ENCODE results near the gene REP15.
"Not testable (repeated sequence)": the region's sequence is repeated elsewhere in the genome, so short reads cannot be mapped to it uniquely, and the experiment has no call there.

REP15 gene, protein sequence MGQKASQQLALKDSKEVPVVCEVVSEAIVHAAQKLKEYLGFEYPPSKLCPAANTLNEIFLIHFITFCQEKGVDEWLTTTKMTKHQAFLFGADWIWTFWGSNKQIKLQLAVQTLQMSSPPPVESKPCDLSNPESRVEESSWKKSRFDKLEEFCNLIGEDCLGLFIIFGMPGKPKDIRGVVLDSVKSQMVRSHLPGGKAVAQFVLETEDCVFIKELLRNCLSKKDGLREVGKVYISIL

DNA sequence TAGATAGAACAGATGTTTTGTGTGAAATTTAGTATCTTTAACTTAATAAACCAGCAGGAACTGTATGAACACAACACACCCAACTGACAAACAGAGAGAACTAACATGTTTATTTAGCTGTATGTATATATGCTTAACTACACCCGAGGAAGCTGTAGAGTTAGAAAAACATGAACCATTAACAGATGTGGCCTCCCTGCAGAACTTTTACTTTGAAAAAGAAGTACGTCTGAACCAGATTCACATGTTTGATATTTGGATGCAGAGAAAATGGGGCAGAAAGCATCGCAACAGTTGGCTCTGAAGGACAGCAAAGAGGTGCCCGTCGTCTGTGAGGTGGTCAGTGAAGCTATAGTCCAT, at the start of gene REP15:
Gene REP15 (plus strand): TSS at position 155 of the 360 bp plus-strand sequence. CDS start 116 bp downstream, at position 271.
- no peak for DNase-seq

DNA sequence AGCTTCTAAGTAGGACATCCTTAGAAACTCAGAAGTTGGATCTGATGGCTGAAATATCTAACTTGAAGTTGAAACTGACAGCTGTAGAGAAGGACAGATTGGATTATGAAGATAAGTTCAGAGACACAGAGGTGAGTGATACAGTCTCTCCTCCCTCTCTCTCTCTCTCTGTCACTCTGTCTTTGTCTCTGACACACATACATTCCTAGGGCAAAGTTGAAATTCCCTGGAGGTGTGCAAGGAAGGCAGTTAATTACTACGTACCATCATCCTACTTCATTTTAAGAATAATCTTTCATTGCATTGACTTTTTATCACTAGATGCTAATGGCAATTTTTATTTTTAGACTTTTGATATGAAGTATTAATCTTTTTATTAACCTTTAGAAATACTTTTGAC, 46.2 kb upstream of the REP15 start:
- no peak for DNase-seq

DNA sequence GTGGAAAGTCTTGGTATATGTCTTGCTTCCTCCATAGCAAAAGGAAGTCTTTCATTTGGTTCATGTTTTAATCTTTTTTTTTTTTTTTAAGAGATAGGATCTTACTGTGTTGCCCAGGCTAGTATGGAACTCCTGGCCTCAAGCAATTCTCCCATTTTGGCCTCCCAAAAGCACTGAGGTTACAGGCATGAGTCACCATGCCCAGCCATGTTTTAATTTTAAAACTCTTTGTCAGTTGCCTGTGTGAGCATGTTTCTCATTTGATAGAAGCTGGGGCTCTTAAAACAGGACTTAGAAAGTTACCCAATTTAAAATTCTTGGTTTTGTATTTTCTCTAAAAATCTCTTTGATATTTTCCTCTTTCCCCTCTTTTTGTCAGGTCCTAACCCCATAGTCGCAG, 45.0 kb upstream of the REP15 start:
- no peak for DNase-seq

DNA sequence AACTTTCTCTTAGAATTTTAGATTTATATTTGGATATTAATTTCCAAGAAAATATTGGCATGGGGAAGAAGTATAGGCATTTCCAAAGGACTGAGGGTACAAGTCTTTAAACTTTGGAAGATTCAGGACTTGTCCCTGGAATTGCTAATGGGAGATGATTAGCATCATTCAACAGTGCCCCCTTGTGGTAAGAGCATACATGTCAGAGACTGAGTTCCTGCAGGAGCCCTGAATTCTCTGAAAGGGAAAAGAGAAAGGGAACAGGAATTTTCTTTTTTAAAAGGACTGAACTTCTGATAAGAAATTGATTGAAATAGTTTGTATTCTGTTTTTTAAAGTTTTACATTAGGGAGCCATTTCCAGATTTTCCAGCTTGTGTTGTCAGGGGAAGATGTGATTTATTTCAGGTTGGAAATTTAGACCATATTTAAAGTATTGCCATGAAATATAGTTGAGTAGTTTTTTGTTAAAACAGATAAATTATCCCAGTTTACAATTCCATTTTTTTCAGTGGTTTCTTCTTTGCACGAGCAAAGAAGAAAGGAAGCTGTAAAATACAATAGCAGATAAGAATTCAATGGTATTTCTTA, 44.0 kb upstream of the REP15 start:
- DNase-seq = no peak

DNA sequence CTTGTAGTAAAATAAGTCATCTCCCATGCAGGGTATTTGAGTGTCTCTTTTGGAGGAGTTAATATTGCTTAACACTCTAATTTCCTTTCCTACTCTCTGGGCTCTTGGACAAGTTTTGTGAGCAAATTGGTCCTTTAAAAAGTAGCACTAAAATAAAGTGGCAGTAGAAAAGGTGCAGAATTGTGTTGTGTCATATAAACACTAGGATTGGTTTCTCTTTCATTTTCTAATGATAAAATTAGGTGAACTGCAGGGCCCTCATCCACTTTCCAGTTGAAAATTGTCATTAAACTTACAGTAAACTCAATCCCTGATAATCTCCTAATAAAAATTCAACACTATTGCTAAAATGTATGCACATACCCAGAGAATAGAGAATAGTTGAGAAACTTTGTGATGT, 42.6 kb upstream of the REP15 start:
- no peak for DNase-seq

DNA sequence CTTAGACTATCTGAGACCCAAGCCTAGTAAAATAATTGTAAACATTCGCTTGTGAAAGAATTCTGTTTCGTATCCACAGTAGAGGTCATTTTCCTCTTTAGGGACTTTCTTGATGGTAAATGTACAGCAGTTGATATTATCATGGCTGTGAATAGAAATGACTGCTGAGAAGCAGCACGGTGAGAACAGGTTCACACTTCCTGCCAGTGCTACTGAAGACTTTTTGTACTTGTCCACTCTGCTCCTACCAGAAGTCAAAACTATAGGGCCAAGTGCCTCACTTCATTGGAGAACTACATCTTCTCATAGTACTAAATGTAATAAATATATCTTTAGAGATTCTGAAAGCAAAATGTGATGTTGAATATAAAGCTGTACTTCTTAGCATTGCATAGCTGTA, 40.8 kb upstream of the REP15 start:
- not testable (repeated sequence) for DNase-seq

DNA sequence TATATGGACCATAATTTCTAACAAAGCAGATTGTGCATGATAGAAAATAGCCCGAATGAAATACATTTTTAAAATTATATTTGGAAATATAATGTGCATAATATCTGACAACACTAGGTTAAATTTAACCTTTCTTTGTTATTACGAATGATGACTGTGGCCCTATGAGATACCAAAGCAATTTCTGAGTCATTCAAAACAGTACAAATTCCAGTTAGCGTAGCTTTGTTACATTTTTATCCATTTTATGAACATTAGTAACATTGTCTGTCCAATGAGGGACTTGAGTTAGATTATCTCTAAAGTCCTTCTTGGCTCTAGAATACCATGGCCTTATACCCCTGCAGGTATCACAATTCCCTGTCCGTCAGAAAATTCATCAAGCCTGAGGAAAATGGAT, 39.0 kb upstream of the REP15 start:
- no peak for DNase-seq

DNA sequence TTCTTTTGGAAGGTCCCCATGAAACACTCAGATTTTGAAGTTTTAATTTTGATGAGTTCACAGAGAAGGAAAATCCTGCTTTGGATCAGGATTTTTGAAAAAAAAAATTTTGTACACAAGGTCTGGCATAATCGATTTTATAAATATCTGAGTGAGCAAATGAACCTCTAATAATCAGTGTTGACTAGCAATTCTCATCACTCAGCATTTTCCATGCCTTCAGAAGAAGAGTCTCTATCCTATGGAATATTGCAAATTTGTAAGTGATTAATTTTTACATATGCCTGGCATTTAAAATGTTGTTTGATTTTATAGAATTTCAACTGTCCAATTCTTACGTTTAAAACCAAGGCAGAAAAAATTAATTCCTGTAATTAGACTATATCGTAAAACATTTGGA, 30.5 kb upstream of the REP15 start:
- no peak for DNase-seq

DNA sequence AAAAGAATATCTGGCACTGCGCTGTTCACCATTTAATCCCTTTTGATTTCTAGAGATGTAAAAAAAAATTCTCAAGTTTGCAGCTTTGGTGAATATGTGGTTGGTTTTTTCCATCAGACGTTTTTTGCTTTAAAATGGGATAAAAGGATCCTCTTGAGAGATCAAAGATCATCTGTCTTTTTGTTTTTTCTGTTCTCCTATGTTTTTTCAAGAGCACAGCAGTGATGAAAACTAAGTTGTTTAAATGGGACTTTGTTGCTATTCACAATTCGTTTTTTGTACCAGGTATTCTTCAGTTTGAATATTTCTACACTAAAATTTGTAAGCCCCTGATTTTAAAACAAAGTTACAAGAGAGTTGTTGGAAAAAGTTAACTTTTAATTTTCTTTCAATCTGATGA, 29.7 kb upstream of the REP15 start:
- DNase-seq = no peak

DNA sequence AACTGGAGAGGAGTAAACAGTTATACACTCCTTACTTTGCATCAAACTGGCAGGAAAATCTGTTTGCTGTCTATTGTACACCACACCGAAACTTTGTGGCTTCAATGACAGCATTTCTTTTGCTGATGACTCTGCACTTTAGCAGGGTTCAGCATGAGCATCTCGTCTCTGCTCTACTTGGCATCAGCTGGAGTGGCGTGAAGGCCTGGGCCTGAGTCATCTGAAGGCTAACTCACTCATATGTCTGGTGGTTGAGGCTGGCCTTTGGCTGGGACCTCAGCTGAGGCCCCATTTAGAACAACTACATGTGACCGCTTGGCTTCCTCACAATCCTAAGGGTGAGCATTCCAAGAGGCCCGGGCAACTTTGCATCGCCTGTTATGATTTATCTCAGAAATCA, 28.7 kb upstream of the REP15 start:
- no peak for DNase-seq

DNA sequence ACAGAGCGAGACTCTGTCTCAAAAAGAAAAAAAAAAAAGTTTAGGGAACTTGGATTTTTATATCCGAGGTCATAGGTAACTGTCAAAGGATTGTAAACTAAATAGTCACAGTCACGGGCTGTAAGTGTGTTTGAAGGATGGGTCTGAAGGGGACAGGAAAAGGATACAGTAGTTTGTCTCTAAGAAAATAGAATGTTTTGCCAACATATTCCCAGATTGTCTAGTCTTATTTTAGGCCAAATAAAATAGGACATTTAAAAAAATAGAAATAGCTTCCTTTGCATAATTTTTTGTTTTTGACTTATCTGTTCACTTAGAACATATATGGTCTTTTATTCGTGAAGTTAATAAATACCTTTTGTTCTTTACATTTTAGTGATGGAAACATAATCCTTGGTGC, 24.2 kb upstream of the REP15 start:
- DNase-seq = no peak

DNA sequence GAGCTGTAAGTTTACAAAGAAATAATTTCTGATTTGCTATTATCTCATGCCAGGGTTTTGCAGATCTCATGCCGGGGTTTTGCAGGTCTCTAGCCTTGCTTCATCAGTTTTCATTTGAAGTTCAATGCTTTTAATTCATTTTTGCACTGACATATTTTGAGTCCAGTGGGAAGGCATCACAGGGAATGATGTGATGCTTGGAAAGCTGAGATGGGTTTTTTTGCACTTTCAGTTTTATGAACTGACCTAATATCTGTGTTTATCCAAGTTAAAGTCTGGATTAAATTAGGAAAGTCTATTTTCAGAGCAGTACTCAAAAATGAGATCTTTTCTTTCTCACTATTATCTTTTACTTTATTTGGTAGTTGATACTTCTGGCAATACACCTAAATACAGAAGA, 23.6 kb upstream of the REP15 start:
- DNase-seq = no peak

DNA sequence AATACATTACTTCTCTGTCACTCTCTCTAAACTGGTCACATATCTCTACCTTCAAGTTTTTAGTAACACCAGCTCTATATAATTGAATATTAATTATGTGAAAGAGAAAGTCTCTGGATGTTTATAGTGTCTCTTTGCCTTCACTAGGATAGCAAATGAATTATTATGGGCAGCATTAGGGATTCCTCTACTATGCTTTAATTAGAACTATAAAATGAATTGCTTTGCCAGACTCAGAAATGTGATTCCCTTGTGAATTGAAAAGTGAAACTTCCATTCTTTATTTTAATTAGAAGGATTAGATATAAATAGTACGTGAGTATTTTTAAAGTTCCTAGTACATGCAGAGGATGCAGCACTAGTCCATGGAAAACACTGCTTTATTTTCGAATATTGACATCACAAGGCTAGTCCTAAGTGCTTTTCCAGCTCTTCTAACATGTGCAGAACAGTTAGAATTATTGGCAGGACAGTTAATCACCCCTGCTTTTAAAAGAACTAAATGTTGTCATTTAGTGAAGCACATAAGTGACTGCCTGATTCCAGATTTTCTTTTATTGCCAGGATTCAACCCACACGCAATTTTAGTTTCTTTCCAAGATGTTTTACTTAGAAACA, 23.0 kb upstream of the REP15 start:
- DNase-seq = no peak

DNA sequence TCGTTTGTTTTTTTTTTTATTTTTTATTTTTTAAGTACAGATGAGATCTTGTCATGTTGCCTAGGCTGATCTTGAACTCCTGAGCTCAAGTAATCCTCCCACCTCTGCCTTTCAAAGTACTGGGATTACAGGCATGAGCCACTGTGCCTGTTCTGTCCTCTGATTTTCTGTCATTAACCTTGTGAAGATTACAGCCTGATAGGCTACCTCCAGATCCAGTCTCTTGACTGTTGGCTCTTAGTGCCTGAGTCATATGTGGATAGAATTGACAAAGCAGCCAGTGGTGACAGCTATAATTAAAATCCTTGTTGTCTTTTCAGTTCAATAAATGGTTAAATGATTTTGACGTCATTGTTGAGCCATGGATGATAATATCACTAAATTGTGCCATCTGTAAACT, 21.3 kb upstream of the REP15 start:
- no peak for DNase-seq

DNA sequence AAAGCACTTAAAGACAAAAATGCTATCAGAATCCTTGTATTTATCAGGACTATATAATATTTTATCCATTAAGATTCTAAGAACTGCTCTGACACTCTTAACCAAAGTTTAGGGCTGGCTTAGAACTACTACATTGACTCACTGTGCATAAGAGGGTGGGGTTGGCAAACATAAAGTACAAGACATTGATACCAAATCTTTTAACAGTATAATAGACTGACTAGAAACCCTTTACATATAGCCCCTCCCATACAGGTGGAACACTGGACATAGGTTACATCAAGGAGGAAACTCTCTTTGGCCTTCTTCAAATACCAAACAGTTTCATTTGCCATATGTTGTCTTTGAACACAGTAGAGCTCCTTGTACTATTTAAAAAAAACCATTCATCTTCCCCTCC, 15.6 kb upstream of the REP15 start:
- DNase-seq = no peak

DNA sequence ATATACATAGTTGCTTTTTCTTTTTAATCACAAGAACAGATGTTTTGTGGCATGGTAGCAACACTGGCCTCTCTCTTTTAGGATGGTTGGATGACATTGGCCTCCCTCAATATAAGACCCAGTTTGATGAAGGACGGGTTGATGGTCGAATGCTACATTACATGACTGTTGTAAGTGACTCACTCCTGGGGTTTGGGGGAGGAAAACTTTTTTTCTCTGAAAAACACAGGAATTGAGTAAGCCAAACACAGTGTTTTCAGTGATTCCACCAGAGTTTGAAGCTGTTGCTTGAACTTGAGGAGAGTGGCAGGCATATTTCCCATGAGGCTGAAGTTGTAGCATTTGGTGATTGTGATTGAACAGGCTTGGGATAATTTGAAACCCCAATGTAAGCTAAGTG, 13.7 kb upstream of the REP15 start:
- no peak for DNase-seq

DNA sequence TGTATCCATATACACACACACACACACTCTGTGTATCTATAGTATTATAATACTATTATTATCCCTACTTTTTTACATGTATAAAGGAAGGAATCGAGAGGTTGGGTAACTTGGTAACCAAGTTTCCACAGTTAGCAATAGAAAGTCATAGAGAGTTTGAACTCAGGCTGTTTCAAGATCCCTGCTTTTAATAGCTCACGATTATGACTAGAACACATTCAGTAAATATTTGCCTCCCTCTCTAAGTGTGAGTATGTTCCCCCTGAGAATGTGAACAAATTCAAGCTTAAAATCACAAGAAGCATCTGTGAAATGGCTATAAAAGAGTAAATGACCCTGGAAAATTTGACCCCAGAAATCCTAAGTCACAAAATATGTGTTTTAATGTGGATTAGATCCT, 11.0 kb upstream of the REP15 start:
- no peak for DNase-seq

DNA sequence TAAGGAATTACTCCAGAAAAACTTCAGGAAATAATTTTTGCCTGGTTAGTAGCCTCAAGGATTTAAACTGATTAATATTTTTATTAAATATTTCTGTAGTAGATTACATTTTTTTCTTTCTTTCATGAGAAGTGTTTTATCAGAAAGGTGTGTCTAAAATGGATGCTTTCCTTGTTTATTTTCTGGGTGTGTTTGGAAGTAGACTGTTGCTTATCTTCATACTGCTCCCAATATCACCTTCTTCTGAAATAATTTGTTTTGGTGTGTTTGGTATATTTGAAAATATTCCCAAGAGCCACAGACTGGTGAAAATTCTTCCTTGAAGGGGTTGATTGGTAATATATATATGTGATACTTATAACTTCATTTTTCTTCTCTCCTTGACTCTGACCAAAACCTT, 10.1 kb upstream of the REP15 start:
- DNase-seq = no peak

DNA sequence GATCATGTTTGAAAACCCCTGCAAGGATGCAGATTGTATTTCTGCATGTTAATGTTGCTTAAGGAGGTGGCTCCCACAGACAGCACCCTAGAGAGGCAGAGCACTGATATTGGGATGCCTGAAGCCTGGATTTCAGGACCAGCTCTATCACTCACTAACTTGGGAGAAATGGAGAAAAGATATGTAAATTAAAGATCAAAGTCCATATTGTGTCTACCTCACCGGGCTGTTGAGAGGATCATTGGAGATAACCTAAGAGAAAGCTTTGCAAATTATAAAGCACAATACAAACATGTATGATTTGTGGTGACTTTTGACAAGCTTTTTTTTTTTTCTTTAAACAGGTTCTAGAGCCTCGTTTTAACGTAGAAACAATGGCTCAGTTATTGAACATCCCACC, 7.6 kb upstream of the REP15 start:
- no peak for DNase-seq

DNA sequence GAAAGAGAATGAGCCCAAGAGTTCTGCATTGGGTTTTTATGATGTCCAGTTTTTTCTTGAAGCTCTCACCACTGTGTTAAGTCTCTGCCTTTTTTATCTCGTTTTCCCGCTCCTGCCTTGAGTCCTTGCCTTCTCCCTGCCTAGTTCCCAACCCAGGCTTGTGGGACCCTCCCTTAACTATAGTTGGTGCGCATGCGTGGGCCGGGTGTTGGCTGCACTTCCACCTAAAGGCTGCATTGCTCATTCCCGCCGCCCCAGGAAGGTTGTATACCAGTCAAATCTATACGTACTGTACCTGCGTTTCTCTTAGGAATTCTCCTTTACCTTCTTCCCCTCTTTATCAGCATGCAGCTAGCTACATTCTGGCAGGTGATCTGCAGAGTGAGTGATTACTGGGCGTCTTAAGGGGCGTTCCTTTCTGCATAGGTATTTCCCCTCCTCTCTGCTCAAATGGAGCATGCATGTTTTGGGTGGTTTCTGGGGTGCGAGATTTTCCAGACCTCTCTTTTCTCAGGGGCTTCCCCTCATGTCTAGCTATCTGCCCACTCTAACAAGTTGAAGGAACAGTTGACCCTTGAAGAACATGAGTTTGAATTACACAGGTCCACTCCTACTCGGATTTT, 6.6 kb upstream of the REP15 start:
- DNase-seq = no peak

DNA sequence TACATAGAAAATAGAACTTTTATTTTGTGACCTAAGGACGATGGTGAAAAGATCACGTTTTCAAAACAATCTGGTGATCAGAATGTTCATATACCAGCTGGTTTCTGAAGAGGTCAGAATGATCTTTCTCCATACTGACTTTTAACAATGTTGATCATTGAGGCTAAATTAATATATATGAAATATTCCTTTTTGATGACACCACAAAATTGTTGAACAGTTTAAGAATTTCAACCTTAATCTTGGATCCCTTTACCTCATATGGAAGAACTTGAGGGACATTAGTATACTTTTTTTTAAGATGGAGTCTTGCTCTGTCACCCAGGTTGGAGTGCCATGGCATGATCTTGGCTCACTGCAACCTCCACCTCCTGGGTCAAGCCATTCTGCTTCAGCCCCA, 2.8 kb upstream of the REP15 start:
- DNase-seq = no peak

DNA sequence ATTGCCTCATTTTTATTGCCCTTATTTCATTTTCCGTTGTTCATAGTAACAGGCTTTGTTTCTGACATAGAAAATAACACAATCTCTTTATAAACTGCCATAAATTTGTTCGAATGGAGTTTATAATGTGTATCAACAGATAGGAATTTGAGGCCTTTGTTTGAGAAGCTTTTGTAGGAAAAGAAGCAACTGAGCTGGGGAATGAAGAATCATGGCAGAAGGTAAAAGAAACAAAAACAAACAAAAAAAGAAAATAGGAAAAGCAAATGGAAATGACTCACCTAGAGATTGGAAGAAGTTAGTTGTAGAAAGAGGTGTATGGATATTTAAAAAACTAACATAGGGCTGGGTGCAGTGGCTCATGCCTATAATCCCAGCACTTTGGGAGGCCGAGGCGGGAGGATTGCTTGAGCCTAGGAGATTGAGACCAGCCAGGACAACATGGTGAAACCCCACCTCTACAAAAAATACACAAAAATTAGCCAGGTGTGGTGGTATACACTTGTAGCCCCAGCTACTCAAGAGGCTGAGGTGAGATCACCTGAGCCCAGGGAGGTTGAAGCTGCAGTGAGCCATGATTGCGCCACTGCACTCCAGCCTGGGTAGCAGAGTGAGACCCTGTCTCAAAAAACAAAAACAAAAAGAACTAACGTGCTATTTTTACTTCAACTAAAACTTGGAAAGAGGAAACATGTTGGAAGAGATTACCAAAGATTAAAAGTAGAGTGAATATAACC, 523 bp upstream of the REP15 start:
- DNase-seq = no peak

DNA sequence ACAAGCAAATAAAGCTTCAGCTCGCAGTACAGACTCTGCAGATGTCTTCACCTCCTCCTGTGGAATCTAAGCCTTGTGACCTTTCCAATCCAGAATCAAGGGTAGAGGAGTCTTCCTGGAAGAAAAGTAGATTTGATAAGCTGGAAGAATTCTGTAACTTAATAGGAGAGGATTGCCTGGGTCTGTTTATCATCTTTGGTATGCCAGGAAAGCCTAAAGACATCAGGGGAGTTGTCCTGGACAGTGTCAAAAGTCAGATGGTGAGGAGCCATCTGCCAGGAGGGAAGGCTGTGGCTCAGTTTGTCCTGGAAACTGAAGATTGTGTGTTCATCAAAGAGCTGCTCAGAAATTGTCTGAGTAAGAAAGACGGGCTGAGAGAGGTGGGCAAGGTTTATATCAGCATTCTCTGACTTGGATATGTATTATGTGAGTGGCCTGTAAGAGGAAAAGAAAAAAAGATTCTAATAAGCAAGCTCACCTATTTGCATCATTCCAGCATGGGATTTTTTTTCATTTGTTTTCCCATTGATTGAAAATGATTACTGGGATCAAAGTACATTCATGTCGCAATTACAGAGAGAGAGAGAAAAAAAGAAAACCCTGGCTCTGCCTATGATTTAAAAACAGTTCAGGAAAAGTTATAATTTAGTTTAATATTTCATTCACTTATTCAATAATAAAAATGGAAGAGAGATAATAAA, 767 bp downstream of the REP15 start:
- no peak for DNase-seq
